Spleen (tissue), 7 donors: Measurements from ENCODE around the gene SPON1.

ENCODE experiments used
- POLR2A ChIP-seq, 3 donors: fragments of 450-650 bp; IDR thresholded peaks; one replicate each; pipeline ENCODE4 v1.5.1; 2017; ENCODE audit warnings: antibody characterized with exemption in 3 of 3, mild to moderate bottlenecking in 1 of 3
- TF ChIP-seq, protein P1 (sequence below), 11 experiments: fragments of 200-600 bp in 7 of 11; fragments of 450-650 bp in 4 of 11; sonication (generic) in 4 of 11; IDR thresholded peaks in 8 of 11; conservative IDR thresholded peaks in 3 of 11; 1 replicate in 7 of 11; 2 replicates in 4 of 11; pipeline versions ENCODE4 v1.4.0 to v1.8.0; 2016 to 2021; ENCODE audit warnings: antibody characterized with exemption in 11 of 11, inconsistent platforms in 4 of 11, mild to moderate bottlenecking in 1 of 11
- donor health status: DM: no; HTN: no; CAD: no; lungs with moderate emphysema.
- donor health status: DM: no; HTN: no; CAD: no.
- donor health status: DM: no; HTN: no; CAD: no.

- TF ChIP-seq, protein P1, sequence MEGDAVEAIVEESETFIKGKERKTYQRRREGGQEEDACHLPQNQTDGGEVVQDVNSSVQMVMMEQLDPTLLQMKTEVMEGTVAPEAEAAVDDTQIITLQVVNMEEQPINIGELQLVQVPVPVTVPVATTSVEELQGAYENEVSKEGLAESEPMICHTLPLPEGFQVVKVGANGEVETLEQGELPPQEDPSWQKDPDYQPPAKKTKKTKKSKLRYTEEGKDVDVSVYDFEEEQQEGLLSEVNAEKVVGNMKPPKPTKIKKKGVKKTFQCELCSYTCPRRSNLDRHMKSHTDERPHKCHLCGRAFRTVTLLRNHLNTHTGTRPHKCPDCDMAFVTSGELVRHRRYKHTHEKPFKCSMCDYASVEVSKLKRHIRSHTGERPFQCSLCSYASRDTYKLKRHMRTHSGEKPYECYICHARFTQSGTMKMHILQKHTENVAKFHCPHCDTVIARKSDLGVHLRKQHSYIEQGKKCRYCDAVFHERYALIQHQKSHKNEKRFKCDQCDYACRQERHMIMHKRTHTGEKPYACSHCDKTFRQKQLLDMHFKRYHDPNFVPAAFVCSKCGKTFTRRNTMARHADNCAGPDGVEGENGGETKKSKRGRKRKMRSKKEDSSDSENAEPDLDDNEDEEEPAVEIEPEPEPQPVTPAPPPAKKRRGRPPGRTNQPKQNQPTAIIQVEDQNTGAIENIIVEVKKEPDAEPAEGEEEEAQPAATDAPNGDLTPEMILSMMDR (IDR thresholded peaks at IDR 0.05 in 8 of 11, conservative IDR thresholded peaks at IDR 0.05 in 3 of 11), result no peak
- no peak for TF ChIP-seq POLR2A (IDR thresholded peaks at IDR 0.05)
Measured at GRCh38 chr11:14054116-14055107, 91.9 kb downstream of the SPON1 start.
